NCI-H524 treated with DMSO at 0.1 percent for 48 hours (cell line): Measurements from ENCODE around the gene NNT.
"Not testable (repeated sequence)": the region's sequence is repeated elsewhere in the genome, so short reads cannot be mapped to it uniquely, and the experiment has no call there.

Experiments
- DNase-seq: peaks from one replicate; lab custom pipeline; 2025; lab: John Stamatoyannopoulos, UW

Gene NNT

DNA sequence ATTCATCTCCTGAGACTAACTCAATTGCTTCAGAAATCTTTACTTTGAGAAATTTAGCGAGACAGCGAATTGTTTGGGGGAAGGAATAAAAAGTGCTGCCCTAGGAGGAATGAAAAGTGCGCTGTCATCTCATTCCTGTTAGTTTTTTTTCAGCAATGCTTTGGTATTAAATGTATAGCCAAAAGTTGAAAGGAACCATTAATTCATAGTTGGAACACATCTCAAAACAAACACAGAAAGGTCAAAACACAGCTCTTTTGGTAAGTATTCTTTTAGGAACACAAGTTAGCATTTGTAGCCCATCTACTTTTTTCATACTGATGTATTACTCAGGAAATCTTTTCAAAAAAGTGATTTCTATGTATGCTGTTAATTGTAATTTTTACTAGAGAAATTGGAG is 109.1 kb downstream of the NNT start:
- no peak for DNase-seq

DNA sequence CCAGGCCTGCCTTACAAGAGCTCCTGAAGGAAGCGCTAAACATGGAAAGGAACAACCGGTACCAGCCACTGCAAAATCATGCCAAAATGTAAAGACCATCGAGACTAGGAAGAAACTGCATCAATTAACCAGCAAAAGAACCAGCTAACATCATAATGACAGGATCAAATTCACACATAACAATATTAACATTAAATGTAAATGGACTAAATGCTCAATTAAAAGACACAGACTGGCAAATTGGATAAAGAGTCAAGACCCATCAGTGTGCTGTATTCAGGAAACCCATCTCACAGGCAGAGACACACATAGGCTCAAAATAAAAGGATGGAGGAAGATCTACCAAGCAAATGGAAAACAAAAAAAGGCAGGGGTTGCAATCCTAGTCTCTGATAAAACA is 116.8 kb downstream of the NNT start:
- not testable (repeated sequence) for DNase-seq

DNA sequence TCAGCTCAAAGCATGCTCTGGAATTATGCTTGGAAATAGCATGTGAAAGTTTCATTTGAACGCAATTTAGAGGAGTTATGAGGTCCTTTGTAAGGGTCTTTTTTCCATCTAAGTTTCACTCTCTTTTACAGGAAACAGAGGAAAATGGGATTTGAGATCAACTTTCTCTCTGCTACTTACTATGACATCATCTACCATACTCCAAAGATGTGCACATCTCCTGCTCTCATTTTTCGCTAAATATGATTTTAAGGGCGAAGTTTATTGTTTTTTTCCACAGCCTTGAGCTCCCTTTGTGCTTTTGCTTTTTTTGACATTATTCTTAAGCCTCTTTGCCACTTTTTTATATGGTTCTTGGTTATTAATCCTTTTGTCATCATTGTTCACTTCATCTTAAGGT is 125.6 kb downstream of the NNT start:
- no peak for DNase-seq

DNA sequence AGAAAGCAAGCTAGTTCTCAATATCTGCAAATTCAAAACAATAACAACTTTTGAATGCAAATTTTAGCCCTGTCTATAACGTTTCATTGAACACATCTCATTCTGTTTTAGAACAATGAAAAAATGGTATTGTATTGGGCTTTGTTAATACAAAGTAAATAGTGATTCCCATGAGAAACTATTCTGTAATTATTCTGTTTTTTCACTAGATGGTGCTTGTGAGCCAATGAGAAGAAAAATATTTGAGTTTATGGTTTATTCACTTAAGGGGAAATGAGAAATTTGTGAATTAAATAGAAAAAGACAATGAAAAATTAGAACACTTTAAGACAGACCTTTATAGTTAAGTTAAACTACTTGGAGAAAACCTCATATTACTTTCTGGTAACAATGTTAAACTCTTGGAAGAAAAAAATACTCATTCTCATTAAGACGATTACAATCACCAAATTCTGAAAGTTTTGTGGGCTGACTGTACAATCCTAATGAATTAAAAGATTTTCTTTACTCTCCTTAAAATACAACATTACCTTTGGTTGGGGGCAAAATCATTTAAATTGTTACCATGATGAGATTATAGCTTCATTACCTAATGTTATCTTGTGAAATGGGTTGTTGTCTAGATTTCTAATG is 127.0 kb downstream of the NNT start:
- DNase-seq, result no peak

DNA sequence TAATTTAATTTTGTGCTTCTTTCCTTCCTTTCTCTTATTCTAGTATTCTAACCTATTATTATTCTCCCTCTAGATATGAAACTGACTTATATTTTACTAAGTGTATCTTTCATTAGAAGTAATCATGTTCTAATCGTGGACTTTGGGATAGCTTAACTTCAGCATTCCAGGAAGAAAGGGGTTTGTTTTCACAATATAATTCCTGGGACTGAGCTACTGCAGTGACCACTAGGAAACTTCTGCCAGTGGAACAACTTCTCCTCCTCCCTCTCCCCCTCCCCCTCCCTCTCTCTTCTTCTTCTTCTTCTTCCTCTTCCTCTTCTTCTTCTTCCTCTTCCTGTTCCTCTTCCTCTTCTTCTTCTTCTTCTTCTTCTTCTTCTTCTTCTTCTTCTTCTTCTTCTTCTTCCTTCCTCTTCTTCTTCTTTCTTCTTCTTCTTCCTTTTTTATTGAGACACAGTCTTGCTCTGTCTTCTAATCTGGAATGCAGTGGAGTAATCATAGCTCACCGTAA is 127.9 kb downstream of the NNT start:
- no peak for DNase-seq

DNA sequence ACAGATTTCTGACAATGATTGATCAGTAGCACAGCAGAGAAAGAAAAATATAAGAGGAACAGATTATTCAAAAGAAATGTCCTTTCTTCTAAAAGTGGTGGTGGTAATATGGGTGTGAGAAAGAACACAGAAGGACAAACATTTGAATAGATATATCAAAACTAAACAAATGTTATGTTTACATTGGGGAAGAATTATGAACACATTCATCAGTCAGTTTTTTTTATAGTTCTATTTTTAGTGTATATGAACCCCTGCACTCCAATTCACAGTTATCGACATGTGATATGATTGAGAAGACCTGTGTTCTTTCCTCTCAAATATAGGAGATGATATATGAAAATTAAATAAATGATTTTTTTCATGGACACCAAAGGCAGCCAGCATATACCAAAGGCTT is 128.6 kb downstream of the NNT start:
- DNase-seq, result no peak

DNA sequence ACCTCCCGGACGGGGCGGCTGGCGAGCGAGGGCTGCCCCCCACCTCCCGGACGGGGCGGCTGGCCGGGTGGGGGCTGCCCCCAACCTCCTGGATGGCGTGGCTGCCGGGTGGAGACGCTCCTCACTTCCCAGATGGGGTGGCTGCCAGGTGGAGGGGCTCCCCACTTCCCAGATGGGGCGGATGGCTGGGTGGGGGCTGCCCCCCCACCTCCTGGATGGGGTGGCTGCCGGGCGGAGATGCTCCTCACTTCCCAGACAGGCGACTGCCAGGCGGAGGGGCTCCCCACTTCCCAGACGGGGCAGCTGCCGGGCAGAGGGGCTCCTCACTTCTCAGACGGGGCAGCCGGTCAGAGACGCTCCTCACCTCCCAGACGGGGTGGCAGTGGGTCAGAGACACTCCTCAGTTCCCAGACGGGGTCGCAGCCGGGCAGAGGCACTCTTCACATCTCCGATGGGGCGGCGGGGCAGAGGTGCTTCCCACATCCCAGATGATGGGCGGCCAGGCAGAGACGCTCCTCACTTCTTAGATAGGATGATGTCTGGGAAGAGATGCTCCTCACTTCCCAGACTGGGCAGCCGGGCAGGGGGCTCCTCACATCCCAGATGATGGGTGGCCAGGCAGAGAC is 143.1 kb downstream of the NNT start:
- not testable (repeated sequence) for DNase-seq

DNA sequence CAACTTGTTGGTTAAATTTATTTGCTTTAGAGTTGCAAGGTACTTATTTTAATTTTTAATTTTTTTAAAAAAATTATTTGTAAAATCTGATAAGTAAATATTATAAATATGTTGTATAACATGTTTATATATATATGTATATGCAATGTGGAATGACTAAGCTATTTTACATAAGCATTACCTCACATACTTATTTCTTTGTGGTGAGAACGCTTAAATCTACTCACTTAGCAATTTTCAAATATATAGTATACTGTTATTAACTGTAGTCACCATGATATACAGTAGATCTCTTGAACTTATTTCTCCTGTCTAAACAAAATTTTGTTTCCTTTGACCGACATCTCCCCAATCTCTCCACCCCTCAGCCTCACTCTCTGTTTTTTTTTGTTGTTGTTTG is 147.8 kb downstream of the NNT start:
- DNase-seq, result no peak

DNA sequence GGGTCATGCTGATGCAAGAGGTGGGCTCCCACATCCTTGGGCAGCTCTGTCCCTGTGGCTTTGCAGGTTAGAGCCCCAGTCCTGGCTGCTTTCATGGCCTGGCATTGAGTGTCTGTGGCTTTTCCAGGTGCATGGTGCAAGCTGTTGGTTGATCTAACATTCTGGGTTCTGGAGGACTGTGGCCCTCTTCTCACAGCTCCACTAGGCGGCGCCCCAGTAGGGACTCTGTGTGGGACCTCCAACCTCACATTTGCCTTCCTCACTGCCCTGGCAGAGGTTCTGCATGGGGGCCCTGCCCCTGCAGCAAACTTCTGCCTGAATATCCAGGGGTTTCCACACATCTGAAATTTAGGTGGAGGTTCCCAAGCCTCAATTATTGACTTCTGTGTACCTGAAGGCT is 150.1 kb downstream of the NNT start:
- DNase-seq, result no peak
